WERI-Rb-1 (cell line): ENCODE measurements around the gene GPAM.
A peak's percentile ranks its signal among the peaks of the same experiment; 100 is the strongest.

Source experiments
- DNase-seq: peaks from one replicate; pipeline ENCODE4 v3.0.0-alpha.2; 2020
- H3K27ac ChIP-seq: fragments of 250-450 bp; sonication (Bioruptor Pico); 2 replicates; pipeline ENCODE4 v1.5.1; 2020; ENCODE audit warnings: mild to moderate bottlenecking, moderate library complexity
- H3K27me3 ChIP-seq: fragments of 250-450 bp; sonication (Bioruptor Pico); 2 replicates; pipeline ENCODE4 v1.5.1; 2021; ENCODE audit warnings: mild to moderate bottlenecking, low read depth, moderate library complexity; ENCODE audit not compliant: insufficient read depth, severe bottlenecking
- H3K36me3 ChIP-seq: fragments of 250-450 bp; sonication (Bioruptor Pico); 2 replicates; pipeline ENCODE4 v1.5.1; 2020; ENCODE audit warnings: mild to moderate bottlenecking, moderate library complexity
- H3K4me3 ChIP-seq: 2 replicates; pipeline ENCODE4 v1.5.1; 2011; ENCODE audit warnings: low read depth, mild to moderate bottlenecking, control low read depth, low read length
- H3K9me3 ChIP-seq: fragments of 250-450 bp; sonication (Bioruptor Pico); 2 replicates; pipeline ENCODE4 v1.5.1; 2021; ENCODE audit warnings: mild to moderate bottlenecking, moderate library complexity; ENCODE audit not compliant: severe bottlenecking
- TF ChIP-seq, protein P1 (sequence below): IDR thresholded peaks from 2 replicates; pipeline ENCODE4 v1.5.1; 2011; ENCODE audit warnings: low read depth, mild to moderate bottlenecking, control low read depth, inconsistent platforms, low read length

GPAM gene

GRCh38 chr10:112183329-112184051, at the start of gene GPAM:
Gene GPAM, minus strand, starts transcription at chr10:112183765. Its CDS starts 1,981 bp downstream, at chr10:112181784.
- H3K9me3 ChIP-seq = no peaks in the 10 kb centered on the region
- H3K36me3 ChIP-seq = peaks cover 7% of the 10 kb centered on the region
- H3K4me3 ChIP-seq = peak within 1 kb of the TSS; percentile 86
- peak; percentile 95 for DNase-seq
- no peaks in the 10 kb centered on the region for H3K27me3 ChIP-seq
- TF ChIP-seq, protein P1, sequence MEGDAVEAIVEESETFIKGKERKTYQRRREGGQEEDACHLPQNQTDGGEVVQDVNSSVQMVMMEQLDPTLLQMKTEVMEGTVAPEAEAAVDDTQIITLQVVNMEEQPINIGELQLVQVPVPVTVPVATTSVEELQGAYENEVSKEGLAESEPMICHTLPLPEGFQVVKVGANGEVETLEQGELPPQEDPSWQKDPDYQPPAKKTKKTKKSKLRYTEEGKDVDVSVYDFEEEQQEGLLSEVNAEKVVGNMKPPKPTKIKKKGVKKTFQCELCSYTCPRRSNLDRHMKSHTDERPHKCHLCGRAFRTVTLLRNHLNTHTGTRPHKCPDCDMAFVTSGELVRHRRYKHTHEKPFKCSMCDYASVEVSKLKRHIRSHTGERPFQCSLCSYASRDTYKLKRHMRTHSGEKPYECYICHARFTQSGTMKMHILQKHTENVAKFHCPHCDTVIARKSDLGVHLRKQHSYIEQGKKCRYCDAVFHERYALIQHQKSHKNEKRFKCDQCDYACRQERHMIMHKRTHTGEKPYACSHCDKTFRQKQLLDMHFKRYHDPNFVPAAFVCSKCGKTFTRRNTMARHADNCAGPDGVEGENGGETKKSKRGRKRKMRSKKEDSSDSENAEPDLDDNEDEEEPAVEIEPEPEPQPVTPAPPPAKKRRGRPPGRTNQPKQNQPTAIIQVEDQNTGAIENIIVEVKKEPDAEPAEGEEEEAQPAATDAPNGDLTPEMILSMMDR = no peak
- H3K27ac ChIP-seq = peak within 1 kb of the TSS; percentile 69

DNA sequence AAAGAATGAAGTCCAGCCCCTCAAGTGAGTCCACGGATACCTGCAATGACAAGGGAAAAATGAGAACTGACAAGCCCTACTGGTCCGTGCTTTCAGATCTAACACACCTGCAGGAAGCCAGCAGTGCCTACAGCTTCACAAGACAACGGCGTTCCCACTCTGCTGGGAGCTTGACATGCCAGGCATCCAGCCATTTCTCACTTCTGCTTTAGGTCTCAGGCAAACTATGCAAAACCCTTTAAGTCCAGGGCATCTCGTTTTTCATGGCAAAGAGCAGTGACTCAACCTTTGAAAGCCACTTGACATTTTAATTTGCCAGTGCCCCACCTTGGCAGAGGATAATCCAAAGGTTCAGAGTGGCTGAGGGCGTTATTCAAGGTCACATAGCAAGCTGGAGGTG, 49.1 kb upstream of the GPAM start:
- no peak overlapping the region for H3K4me3 ChIP-seq
- no peak for DNase-seq
- H3K27me3 ChIP-seq = no peaks in the 10 kb centered on the region
- H3K36me3 ChIP-seq = no peaks in the 10 kb centered on the region
- H3K9me3 ChIP-seq = no peaks in the 10 kb centered on the region
- no peak overlapping the region for H3K27ac ChIP-seq
- TF ChIP-seq, protein P1 = no peak

DNA sequence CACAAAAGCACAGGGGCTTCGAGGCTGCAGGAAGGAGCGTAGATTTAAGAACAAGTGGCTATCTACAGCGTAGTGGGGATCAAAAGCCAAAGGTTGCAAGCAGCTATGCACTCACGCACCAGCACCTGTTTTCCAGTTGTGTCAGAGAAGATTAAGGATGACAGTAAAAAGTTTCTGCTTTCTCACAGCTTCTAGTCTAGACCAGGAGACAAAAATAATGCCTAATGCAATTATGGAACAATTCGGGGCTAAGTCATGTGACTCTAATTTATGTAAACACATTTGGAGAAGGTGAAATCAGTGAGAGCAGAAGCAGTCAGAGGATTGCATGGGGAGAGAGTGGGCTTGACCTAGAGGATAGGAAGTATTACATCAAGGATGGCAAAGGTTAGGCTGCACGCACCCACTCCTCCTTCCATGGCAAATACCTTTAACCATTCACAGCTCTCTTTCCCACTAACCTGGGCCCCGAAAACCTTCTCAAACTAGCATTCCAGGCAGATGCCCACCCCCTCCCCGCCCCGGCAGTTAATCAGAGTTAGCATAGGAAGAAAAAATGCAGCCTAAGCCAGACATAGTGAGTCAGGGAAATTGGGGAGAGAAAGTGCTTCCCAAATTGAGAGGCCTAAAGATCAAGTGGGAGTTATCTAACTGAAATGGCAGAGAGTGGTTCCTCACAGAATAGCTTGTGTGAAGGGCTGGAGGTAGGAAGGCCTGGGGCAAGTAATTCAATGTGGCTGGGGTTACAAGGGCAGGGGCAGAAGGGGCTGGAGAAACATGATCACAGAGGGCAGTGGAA, 48.2 kb upstream of the GPAM start:
- Histone ChIP-seq H3K27me3 (no peaks in the 10 kb centered on the region), H3K36me3 (no peaks in the 10 kb centered on the region), H3K9me3 (no peaks in the 10 kb centered on the region), H3K4me3 (no peak overlapping the region), H3K27ac (no peak overlapping the region)
- TF ChIP-seq, protein P1 = no peak
- DNase-seq = no peak

- H3K36me3 ChIP-seq = no peaks in the 10 kb centered on the region
- H3K27me3 ChIP-seq = no peaks in the 10 kb centered on the region
- H3K27ac ChIP-seq = no peak overlapping the region
- no peak overlapping the region for H3K4me3 ChIP-seq
- TF ChIP-seq, protein P1 = no peak
- no peak for DNase-seq
- H3K9me3 ChIP-seq = no peaks in the 10 kb centered on the region
Measured at GRCh38 chr10:112230325-112230988, 46.9 kb upstream of the GPAM start.

DNA sequence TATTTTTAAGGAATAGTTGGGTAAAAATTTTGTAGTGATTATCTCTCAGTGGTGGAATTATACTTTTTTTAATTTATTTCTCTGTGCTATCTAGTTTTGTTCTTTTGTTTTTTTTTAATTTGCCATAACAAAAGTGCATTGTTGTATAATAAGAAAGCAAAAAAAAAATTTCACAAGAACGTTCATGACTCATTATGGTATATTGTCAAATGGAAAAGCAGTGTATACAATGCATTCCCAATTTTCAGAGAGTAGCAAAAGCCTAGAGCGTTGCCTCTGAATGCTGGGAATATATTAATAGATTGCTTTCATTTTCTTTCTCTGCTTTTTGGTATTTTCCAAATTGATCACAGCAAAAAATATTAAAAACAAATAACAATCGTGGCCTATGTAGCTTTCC, 46.3 kb upstream of the GPAM start:
- no peak for DNase-seq
- TF ChIP-seq, protein P1 = no peak
- Histone ChIP-seq H3K27ac (no peak overlapping the region), H3K4me3 (no peak overlapping the region), H3K27me3 (no peaks in the 10 kb centered on the region), H3K36me3 (no peaks in the 10 kb centered on the region), H3K9me3 (no peaks in the 10 kb centered on the region)
